CD1c-positive myeloid dendritic cell (primary cell): ENCODE data around the gene ROMO1.
"Not testable (repeated sequence)": the region's sequence is repeated elsewhere in the genome, so short reads cannot be mapped to it uniquely, and the experiment has no call there.

Experiments used
- DNase-seq: peaks from one replicate; pipeline ENCODE4 v3.0.0-alpha.2; 2016; ENCODE audit errors: extremely low spot score

Gene ROMO1

GRCh38 chr20:35729836-35730582 lies 30.8 kb downstream of the ROMO1 start:
- no peak for DNase-seq

GRCh38 chr20:35730583-35731468 lies 31.6 kb downstream of the ROMO1 start:
- DNase-seq = no peak

GRCh38 chr20:35731469-35731788 lies 32.2 kb downstream of the ROMO1 start:
- DNase-seq = no peak

GRCh38 chr20:35731862-35732643 lies 32.8 kb downstream of the ROMO1 start:
- DNase-seq = no peak

- no peak for DNase-seq
Observed at GRCh38 chr20:35732644-35732982, 33.4 kb downstream of the ROMO1 start.

GRCh38 chr20:35734374-35734773 lies 35.2 kb downstream of the ROMO1 start:
- DNase-seq = no peak

- DNase-seq = no peak
Observed at GRCh38 chr20:35734777-35735649, 35.8 kb downstream of the ROMO1 start.

GRCh38 chr20:35735826-35736470 lies 36.7 kb downstream of the ROMO1 start:
- no peak for DNase-seq

GRCh38 chr20:35737865-35738333 lies 38.7 kb downstream of the ROMO1 start:
- no peak for DNase-seq

GRCh38 chr20:35738410-35739179 lies 39.4 kb downstream of the ROMO1 start:
- no peak for DNase-seq

GRCh38 chr20:35739294-35740163 lies 40.3 kb downstream of the ROMO1 start:
- DNase-seq = peak; percentile 54

GRCh38 chr20:35741892-35742740 lies 42.9 kb downstream of the ROMO1 start, which contains the start of gene RBM39:
Gene RBM39 (minus strand): TSS chr20:35742260. CDS start chr20:35740874, 1,386 bp downstream.
- DNase-seq = peak; percentile 100

- peak; percentile 84 for DNase-seq
Observed at GRCh38 chr20:35742741-35743523, 43.7 kb downstream of the ROMO1 start.

GRCh38 chr20:35743693-35744491 lies 44.7 kb downstream of the ROMO1 start:
- DNase-seq = peak; percentile 77

- not testable (repeated sequence) for DNase-seq
Observed at GRCh38 chr20:35744492-35744841, 45.3 kb downstream of the ROMO1 start.
